Naive thymus-derived CD8-positive, alpha-beta T cell (primary cell): Measurements from ENCODE around the gene PDRG1. TPM values are rescaled to one million over a fixed set of nuclear protein-coding genes. Genes with fewer than 3 reads are reported as not detected.

Experiments
- polyA plus RNA-seq, 3 donors: library from polyadenylated mRNA; unstranded; fragments of 300-500 nt; fragmentation: Illumina TruSeq; gene quantifications; one replicate each; pipeline ENCODE4 v1.2.3, GENCODE V29; 2021
- total RNA-seq, 8 experiments: library from RNA in 2 of 8; stranded (reverse) in 2 of 8; gene quantifications; one replicate each; pipeline ENCODE4 v1.2.3 and lab custom pipeline; 2021 to 2026

The PDRG1 gene
- total and polyA plus RNA-seq, 5 experiments from 2014 or later = 11.2 to 23.6 (median 13.5) TPM

Other genes starting within 250 kb of the PDRG1 start
- gene BCL2L1, start 229.2 kb downstream of the PDRG1 start, total RNA-seq = 10 to 100 TPM; 14.8 to 17.7 TPM
- 10 to 100 TPM in 1 of 3 donors, 1 to 10 TPM in 2; 8.0 to 15.4 (median 8.2) TPM for gene BCL2L1, start 229.2 kb downstream of the PDRG1 start, polyA plus RNA-seq
- under 1 TPM; 0.16 to 0.22 TPM for gene TPX2, start 212.8 kb downstream of the PDRG1 start, total RNA-seq
- under 1 TPM in 2 of 3 donors, not detected in 1; 0.30 to 0.50 TPM for gene TPX2, start 212.8 kb downstream of the PDRG1 start, polyA plus RNA-seq
- not detected for gene MYLK2, start 132.7 kb downstream of the PDRG1 start, total RNA-seq
- gene MYLK2, start 132.7 kb downstream of the PDRG1 start, polyA plus RNA-seq = not detected
- not detected for gene FOXS1, start 106.4 kb downstream of the PDRG1 start, total RNA-seq
- not detected for gene FOXS1, start 106.4 kb downstream of the PDRG1 start, polyA plus RNA-seq
- gene DUSP15, start 81.5 kb downstream of the PDRG1 start, total RNA-seq = not detected
- gene DUSP15, start 81.5 kb downstream of the PDRG1 start, polyA plus RNA-seq = not detected
- gene TTLL9, start 81.4 kb downstream of the PDRG1 start, total RNA-seq = not detected
- gene TTLL9, start 81.4 kb downstream of the PDRG1 start, polyA plus RNA-seq = not detected
- not detected for gene XKR7, start 16.1 kb upstream of the PDRG1 start, total RNA-seq
- gene XKR7, start 16.1 kb upstream of the PDRG1 start, polyA plus RNA-seq = not detected
- gene CCM2L, start 58.4 kb upstream of the PDRG1 start, total RNA-seq = not detected
- not detected for gene CCM2L, start 58.4 kb upstream of the PDRG1 start, polyA plus RNA-seq
- under 1 TPM; 0.71 to 0.86 TPM for gene HCK, start 100.2 kb upstream of the PDRG1 start, total RNA-seq
- under 1 TPM in 2 of 3 donors, not detected in 1; 0.24 to 0.35 TPM for gene HCK, start 100.2 kb upstream of the PDRG1 start, polyA plus RNA-seq
- 10 to 100 TPM; 42.6 to 44.3 TPM for gene TM9SF4, start 157.7 kb upstream of the PDRG1 start, total RNA-seq
- gene TM9SF4, start 157.7 kb upstream of the PDRG1 start, polyA plus RNA-seq = 10 to 100 TPM; 31.5 to 43.4 (median 33.3) TPM